ENCODE results near the gene TRIM5.

- TF ChIP-seq POLR2AphosphoS5 (IDR thresholded peaks at IDR 0.05; ENCODE audit: low read depth) (no peak), CTCF (conservative IDR thresholded peaks at IDR 0.05; ENCODE audit: low read depth in 2 of 2) (no peak), EZH2phosphoT487 (IDR thresholded peaks at IDR 0.05; ENCODE audit: unreplicated experiment) (no peak)
These were observed 19.1 kb upstream of the TRIM5 start for GRCh38 chr11:5703741-5704536.
